ENCODE results near the gene GPR15. TPM values are rescaled to one million over a fixed set of nuclear protein-coding genes. Genes with fewer than 3 reads are reported as not detected.

Gene GPR15
- total RNA-seq: not detected in 2 replicates

DNA sequence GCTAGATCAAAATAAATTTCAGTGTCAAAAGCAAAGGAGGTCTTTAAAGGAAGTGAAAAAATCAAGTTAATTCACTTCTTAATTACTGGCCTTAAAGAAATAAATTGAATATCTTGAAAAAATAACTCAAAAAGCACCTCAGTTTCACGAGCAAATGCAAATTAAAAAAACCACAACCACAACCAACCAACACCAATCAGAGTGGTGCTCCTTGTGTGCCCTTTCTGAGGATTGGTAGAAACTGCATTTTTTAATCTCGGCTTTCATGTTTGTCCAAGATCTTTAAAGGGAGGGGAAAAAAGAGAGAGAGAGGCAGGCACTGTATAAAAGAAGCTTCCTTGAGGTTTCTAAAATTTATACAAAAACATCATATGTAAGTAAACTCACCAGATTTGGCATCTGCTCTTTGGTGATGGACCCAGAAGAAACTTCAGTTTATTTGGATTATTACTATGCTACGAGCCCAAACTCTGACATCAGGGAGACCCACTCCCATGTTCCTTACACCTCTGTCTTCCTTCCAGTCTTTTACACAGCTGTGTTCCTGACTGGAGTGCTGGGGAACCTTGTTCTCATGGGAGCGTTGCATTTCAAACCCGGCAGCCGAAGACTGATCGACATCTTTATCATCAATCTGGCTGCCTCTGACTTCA is at the start of gene GPR15:
Gene GPR15, plus strand, starts transcription at position 357 of the 653 bp plus-strand sequence. Its CDS starts 56 bp downstream, at position 413.
- DNase-seq (ENCODE audit: low read depth): no peak
- TF ChIP-seq, protein P1, sequence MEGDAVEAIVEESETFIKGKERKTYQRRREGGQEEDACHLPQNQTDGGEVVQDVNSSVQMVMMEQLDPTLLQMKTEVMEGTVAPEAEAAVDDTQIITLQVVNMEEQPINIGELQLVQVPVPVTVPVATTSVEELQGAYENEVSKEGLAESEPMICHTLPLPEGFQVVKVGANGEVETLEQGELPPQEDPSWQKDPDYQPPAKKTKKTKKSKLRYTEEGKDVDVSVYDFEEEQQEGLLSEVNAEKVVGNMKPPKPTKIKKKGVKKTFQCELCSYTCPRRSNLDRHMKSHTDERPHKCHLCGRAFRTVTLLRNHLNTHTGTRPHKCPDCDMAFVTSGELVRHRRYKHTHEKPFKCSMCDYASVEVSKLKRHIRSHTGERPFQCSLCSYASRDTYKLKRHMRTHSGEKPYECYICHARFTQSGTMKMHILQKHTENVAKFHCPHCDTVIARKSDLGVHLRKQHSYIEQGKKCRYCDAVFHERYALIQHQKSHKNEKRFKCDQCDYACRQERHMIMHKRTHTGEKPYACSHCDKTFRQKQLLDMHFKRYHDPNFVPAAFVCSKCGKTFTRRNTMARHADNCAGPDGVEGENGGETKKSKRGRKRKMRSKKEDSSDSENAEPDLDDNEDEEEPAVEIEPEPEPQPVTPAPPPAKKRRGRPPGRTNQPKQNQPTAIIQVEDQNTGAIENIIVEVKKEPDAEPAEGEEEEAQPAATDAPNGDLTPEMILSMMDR (IDR thresholded peaks at IDR 0.05; ENCODE audit: insufficient read depth, low read depth, low read length): no peak
- no peak within 1 kb of the TSS for H3K4me3 ChIP-seq (ENCODE audit: low read depth, low read length)

- no peak overlapping the region for H3K4me3 ChIP-seq (ENCODE audit: low read depth, low read length)
- DNase-seq (ENCODE audit: low read depth): no peak
- TF ChIP-seq, protein P1 (IDR thresholded peaks at IDR 0.05; ENCODE audit: insufficient read depth, low read depth, low read length): no peak
These were observed 48.9 kb upstream of the GPR15 start for GRCh38 chr3:98482717-98483482.

GRCh38 chr3:98483626-98484025 is 48.2 kb upstream of the GPR15 start:
- H3K4me3 ChIP-seq (ENCODE audit: low read depth, low read length): no peak overlapping the region
- DNase-seq (ENCODE audit: low read depth): no peak
- TF ChIP-seq, protein P1 (IDR thresholded peaks at IDR 0.05; ENCODE audit: insufficient read depth, low read depth, low read length): no peak

- DNase-seq (ENCODE audit: low read depth): no peak
- TF ChIP-seq, protein P1 (IDR thresholded peaks at IDR 0.05; ENCODE audit: insufficient read depth, low read depth, low read length): no peak
- H3K4me3 ChIP-seq (ENCODE audit: low read depth, low read length): no peak within 1 kb of the TSS
These were observed 34.4 kb upstream of the GPR15 start, which contains the start of gene OR5K2 for GRCh38 chr3:98497381-98497780. Gene OR5K2 (plus strand): TSS chr3:98497681. CDS start chr3:98497681, 0 bp downstream.

GRCh38 chr3:98500019-98500418 is 31.8 kb upstream of the GPR15 start:
- no peak for DNase-seq (ENCODE audit: low read depth)
- TF ChIP-seq, protein P1 (IDR thresholded peaks at IDR 0.05; ENCODE audit: insufficient read depth, low read depth, low read length): no peak
- no peak overlapping the region for H3K4me3 ChIP-seq (ENCODE audit: low read depth, low read length)

DNA sequence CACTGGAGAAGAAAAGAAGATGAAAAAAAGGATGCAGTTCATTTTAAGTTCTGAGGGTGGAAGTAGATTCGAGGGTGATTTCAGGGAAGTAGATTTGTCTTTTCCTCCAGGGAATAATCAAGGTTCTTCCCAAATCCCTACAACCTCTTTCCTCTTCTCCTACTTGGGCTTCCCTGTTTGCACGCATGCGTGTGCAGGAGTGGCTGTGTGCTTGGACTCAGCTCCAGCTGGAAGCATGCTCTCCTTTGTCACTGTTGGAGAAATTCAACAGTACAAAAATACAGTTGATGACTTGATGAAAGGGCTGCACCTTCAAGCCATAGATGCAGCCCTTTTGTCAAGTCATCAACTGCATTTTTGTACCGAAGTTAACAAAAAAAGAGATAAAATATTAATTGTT is 30.5 kb upstream of the GPR15 start:
- H3K4me3 ChIP-seq (ENCODE audit: low read depth, low read length): no peak overlapping the region
- TF ChIP-seq, protein P1 (IDR thresholded peaks at IDR 0.05; ENCODE audit: insufficient read depth, low read depth, low read length): no peak
- DNase-seq (ENCODE audit: low read depth): no peak

All from fibroblast of villous mesenchyme (primary cell).